HepG2 (cell line): ENCODE data around the gene PDGFA. TPM values are rescaled to one million over a fixed set of nuclear protein-coding genes. Genes with fewer than 3 reads are reported as not detected.

ENCODE experiments used
- ASH2L ChIP-seq: fragments of 300-600, 200-600 bp; sonication (generic); IDR thresholded peaks from 2 replicates; pipeline ENCODE4 v1.7.0; 2017; ENCODE audit warnings: low read depth, mild to moderate bottlenecking, moderate library complexity, mixed read lengths, low read length; ENCODE audit not compliant: insufficient read length
- HIVEP1 ChIP-seq: sonication (generic); formaldehyde crosslinking; IDR thresholded peaks from 2 replicates; pipeline ENCODE4 v1.4.0; 2020; ENCODE audit warnings: mild to moderate bottlenecking, missing genetic modification reagents
- KLF16 ChIP-seq, 2 experiments: sonication (generic) in 1 of 2; formaldehyde crosslinking in 1 of 2; IDR thresholded peaks; 2 replicates each; pipeline versions ENCODE4 v1.6.1 to v1.8.0; 2016 to 2023; ENCODE audit warnings: missing genetic modification reagents in 2 of 2, missing compliant biosample characterization in 1 of 2
- MTF1 ChIP-seq: sonication (generic); formaldehyde crosslinking; IDR thresholded peaks from 2 replicates; pipeline ENCODE4 v1.5.0; 2020; ENCODE audit warnings: missing genetic modification reagents
- REXO4 ChIP-seq: sonication (generic); formaldehyde crosslinking; IDR thresholded peaks from 2 replicates; pipeline ENCODE4 v1.8.0; 2022; ENCODE audit warnings: missing genetic modification reagents, mild to moderate bottlenecking, borderline replicate concordance
- SNAI1 ChIP-seq: sonication (generic); formaldehyde crosslinking; IDR thresholded peaks from 2 replicates; pipeline ENCODE4 v1.5.0; 2020; ENCODE audit warnings: mild to moderate bottlenecking, missing genetic modification reagents, borderline replicate concordance
- SP1 ChIP-seq, 2 experiments: fragments of 450-650 bp in 1 of 2; sonication (generic) in 1 of 2; formaldehyde crosslinking in 1 of 2; IDR thresholded peaks; 2 replicates each; pipeline versions ENCODE4 v1.4.0 to v1.6.1; 2016 to 2020; ENCODE audit warnings: missing genetic modification reagents in 1 of 2
- SPEN ChIP-seq: sonication (generic); formaldehyde crosslinking; IDR thresholded peaks from 2 replicates; pipeline ENCODE4 v1.5.1; 2020; ENCODE audit warnings: low read depth, mild to moderate bottlenecking, missing genetic modification reagents
- SRSF9 ChIP-seq: fragments of 200-400 bp; formaldehyde crosslinking; IDR thresholded peaks from 2 replicates; pipeline ENCODE4 v1.6.1; 2018; ENCODE audit warnings: borderline replicate concordance, mild to moderate bottlenecking, low read depth, low read length; ENCODE audit not compliant: insufficient read depth, poor library complexity, severe bottlenecking
- TEAD3 ChIP-seq: optimal IDR thresholded peaks from 2 replicates; pipeline ENCODE3; 2016; ENCODE audit warnings: borderline replicate concordance
- TSC22D2 ChIP-seq: sonication (generic); formaldehyde crosslinking; IDR thresholded peaks from 2 replicates; pipeline ENCODE4 v1.5.1; 2020; ENCODE audit warnings: missing genetic modification reagents, mild to moderate bottlenecking, borderline replicate concordance
- YEATS2 ChIP-seq: sonication (generic); formaldehyde crosslinking; IDR thresholded peaks from 2 replicates; pipeline ENCODE4 v1.4.0; 2020; ENCODE audit warnings: missing genetic modification reagents, borderline replicate concordance
- ZNF121 ChIP-seq: sonication (generic); formaldehyde crosslinking; IDR thresholded peaks from 2 replicates; pipeline ENCODE4 v1.5.0; 2020; ENCODE audit warnings: mild to moderate bottlenecking, missing genetic modification reagents
- ZNF614 ChIP-seq: IDR thresholded peaks from 2 replicates; pipeline ENCODE4 v1.6.1; 2018; ENCODE audit warnings: missing biosample characterization, missing genetic modification reagents, inconsistent platforms, borderline replicate concordance
- ZNF644 ChIP-seq: IDR thresholded peaks from 2 replicates; pipeline ENCODE4 v1.6.1; 2016; ENCODE audit warnings: low read depth
- polyA plus RNA-seq, 8 experiments: library from polyadenylated mRNA; depleted of rRNA in 3 of 8; stranded (reverse) in 7 of 8; unstranded in 1 of 8; fragments of >200 nt; fragmentation: Illumina TruSeq in 4 of 8; extraction: Trizol in 4 of 8; gene quantifications; 2 replicates each; pipeline versions ENCODE4 v1.2.1 to v1.2.3, GENCODE V29; 2011 to 2016; ENCODE audit warnings: low read depth in 4 of 8, missing spikeins in 1 of 8, mixed read lengths in 1 of 8; ENCODE audit not compliant: insufficient read depth in 1 of 8
- total RNA-seq, 5 experiments: library from RNA; depleted of rRNA; stranded (reverse); fragments of >200 nt; fragmentation: Illumina TruSeq; extraction: Trizol; gene quantifications; 2 replicates each; pipeline ENCODE4 v1.2.3, GENCODE V29; 2016; ENCODE audit warnings: low read depth in 1 of 5
- TF ChIP-seq, protein P1 (sequence below): sonication (generic); formaldehyde crosslinking; IDR thresholded peaks from 2 replicates; pipeline ENCODE4 v1.4.0; 2020; ENCODE audit warnings: missing genetic modification reagents, borderline replicate concordance
- TF ChIP-seq, protein P2 (sequence below): sonication (generic); formaldehyde crosslinking; IDR thresholded peaks from 2 replicates; pipeline ENCODE4 v1.5.0; 2020; ENCODE audit warnings: missing genetic modification reagents
- TF ChIP-seq, protein P3 (sequence below): sonication (generic); formaldehyde crosslinking; IDR thresholded peaks from 2 replicates; pipeline ENCODE4 v1.4.0; 2020; ENCODE audit warnings: missing genetic modification reagents
- TF ChIP-seq, protein P4 (sequence below): fragments of 450-650 bp; IDR thresholded peaks from 2 replicates; pipeline ENCODE4 v1.6.1; 2016
- TF ChIP-seq, protein P5 (sequence below): sonication (generic); formaldehyde crosslinking; conservative IDR thresholded peaks from 2 replicates; pipeline ENCODE4 v1.4.0; 2020; ENCODE audit warnings: missing genetic modification reagents

Gene PDGFA
- total and polyA plus RNA-seq, 2 of the 13 experiments (the other 11 are each of a cell fraction or from before 2014, with no cell fraction given): 1.5 to 3.4 TPM

DNA sequence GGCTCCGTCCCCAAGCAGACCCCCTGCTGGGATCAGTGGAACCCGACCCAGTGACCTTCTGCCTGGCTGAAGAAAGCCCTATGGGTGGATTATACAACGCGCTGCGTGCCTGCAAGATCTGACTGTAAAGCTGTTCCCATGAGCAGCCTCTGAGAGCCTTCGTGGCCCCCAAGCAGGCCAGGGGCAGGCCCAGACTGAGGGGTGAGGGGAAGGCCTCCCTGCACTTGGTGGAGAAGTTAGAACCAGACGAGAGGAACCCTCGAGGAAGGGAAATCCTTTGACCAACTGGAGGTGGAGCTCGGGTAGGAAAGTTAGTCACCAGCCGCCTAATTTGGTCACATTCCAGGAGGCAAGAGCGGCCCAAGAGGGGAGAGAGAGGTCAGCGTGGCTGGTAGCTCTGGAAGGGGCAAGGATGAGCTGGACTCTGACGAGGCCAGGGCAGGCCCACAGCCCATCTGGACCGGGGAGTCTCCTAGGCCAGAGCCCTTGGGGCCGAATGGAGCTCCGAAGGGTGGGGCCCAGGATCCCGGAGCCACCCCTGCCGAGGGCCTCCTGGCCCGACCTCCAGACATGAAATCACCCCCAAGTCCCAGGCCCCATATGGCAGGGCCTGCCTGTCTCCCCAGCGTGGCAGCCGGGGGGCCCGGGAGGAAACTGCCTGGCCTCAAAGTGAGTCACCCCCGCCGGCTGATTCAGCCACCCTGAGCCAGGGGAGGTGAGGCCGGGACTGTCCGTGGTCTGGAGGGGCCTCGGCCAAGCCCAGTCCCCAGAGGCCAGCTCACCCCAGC is 23.3 kb upstream of the PDGFA start (continued):
- no peak for TF ChIP-seq YEATS2 (CRISPR knock-in tag)
- no peak for TF ChIP-seq SNAI1 (CRISPR knock-in tag)
- TF ChIP-seq MTF1: no peak
- 0 out of 2 replicates have a peak, but pooled peaks have one; percentile 12 for TF ChIP-seq HIVEP1
- no peak for TF ChIP-seq SPEN (CRISPR knock-in tag)
- TF ChIP-seq, protein P1, sequence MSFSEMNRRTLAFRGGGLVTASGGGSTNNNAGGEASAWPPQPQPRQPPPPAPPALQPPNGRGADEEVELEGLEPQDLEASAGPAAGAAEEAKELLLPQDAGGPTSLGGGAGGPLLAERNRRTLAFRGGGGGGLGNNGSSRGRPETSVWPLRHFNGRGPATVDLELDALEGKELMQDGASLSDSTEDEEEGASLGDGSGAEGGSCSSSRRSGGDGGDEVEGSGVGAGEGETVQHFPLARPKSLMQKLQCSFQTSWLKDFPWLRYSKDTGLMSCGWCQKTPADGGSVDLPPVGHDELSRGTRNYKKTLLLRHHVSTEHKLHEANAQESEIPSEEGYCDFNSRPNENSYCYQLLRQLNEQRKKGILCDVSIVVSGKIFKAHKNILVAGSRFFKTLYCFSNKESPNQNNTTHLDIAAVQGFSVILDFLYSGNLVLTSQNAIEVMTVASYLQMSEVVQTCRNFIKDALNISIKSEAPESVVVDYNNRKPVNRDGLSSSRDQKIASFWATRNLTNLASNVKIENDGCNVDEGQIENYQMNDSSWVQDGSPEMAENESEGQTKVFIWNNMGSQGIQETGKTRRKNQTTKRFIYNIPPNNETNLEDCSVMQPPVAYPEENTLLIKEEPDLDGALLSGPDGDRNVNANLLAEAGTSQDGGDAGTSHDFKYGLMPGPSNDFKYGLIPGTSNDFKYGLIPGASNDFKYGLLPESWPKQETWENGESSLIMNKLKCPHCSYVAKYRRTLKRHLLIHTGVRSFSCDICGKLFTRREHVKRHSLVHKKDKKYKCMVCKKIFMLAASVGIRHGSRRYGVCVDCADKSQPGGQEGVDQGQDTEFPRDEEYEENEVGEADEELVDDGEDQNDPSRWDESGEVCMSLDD: no peak
- no peak for TF ChIP-seq ZNF614
- TF ChIP-seq TSC22D2: no peak
- no peak for TF ChIP-seq ZNF644
- no peak for TF ChIP-seq ZNF121 (CRISPR knock-in tag)
- no peak for TF ChIP-seq SP1 (IDR thresholded peaks at IDR 0.05)
- TF ChIP-seq SP1 (CRISPR knock-in tag; IDR thresholded peaks at IDR 0.05): no peak
- peak; percentile 43 for TF ChIP-seq TEAD3 (CRISPR knock-in tag)
- no peak for TF ChIP-seq SRSF9
- no peak for TF ChIP-seq REXO4 (CRISPR knock-in tag)
- no peak for TF ChIP-seq ASH2L
- TF ChIP-seq, protein P2, sequence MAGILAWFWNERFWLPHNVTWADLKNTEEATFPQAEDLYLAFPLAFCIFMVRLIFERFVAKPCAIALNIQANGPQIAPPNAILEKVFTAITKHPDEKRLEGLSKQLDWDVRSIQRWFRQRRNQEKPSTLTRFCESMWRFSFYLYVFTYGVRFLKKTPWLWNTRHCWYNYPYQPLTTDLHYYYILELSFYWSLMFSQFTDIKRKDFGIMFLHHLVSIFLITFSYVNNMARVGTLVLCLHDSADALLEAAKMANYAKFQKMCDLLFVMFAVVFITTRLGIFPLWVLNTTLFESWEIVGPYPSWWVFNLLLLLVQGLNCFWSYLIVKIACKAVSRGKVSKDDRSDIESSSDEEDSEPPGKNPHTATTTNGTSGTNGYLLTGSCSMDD (CRISPR knock-in tag): no peak
- TF ChIP-seq, protein P3, sequence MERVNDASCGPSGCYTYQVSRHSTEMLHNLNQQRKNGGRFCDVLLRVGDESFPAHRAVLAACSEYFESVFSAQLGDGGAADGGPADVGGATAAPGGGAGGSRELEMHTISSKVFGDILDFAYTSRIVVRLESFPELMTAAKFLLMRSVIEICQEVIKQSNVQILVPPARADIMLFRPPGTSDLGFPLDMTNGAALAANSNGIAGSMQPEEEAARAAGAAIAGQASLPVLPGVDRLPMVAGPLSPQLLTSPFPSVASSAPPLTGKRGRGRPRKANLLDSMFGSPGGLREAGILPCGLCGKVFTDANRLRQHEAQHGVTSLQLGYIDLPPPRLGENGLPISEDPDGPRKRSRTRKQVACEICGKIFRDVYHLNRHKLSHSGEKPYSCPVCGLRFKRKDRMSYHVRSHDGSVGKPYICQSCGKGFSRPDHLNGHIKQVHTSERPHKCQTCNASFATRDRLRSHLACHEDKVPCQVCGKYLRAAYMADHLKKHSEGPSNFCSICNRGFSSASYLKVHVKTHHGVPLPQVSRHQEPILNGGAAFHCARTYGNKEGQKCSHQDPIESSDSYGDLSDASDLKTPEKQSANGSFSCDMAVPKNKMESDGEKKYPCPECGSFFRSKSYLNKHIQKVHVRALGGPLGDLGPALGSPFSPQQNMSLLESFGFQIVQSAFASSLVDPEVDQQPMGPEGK: peak; percentile 46; the same call in 1 of the 2 replicates
- TF ChIP-seq KLF16 (CRISPR knock-in tag; IDR thresholded peaks at IDR 0.05): no peak
- TF ChIP-seq, protein P4, sequence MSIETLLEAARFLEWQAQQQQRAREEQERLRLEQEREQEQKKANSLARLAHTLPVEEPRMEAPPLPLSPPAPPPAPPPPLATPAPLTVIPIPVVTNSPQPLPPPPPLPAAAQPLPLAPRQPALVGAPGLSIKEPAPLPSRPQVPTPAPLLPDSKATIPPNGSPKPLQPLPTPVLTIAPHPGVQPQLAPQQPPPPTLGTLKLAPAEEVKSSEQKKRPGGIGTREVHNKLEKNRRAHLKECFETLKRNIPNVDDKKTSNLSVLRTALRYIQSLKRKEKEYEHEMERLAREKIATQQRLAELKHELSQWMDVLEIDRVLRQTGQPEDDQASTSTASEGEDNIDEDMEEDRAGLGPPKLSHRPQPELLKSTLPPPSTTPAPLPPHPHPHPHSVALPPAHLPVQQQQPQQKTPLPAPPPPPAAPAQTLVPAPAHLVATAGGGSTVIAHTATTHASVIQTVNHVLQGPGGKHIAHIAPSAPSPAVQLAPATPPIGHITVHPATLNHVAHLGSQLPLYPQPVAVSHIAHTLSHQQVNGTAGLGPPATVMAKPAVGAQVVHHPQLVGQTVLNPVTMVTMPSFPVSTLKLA: no peak
- TF ChIP-seq, protein P5, sequence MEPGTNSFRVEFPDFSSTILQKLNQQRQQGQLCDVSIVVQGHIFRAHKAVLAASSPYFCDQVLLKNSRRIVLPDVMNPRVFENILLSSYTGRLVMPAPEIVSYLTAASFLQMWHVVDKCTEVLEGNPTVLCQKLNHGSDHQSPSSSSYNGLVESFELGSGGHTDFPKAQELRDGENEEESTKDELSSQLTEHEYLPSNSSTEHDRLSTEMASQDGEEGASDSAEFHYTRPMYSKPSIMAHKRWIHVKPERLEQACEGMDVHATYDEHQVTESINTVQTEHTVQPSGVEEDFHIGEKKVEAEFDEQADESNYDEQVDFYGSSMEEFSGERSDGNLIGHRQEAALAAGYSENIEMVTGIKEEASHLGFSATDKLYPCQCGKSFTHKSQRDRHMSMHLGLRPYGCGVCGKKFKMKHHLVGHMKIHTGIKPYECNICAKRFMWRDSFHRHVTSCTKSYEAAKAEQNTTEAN (CRISPR knock-in tag): no peak
